Fibroblast of the aortic adventitia (primary cell): ENCODE data around the gene LIN28A. TPM values are rescaled to one million over a fixed set of nuclear protein-coding genes. Genes with fewer than 3 reads are reported as not detected.

Experiments used
- DNase-seq: peaks from one replicate; pipeline ENCODE4 v3.0.0-alpha.2; 2010; ENCODE audit warnings: low read depth
- H3K4me3 ChIP-seq: 2 replicates; pipeline ENCODE4 v1.5.1; 2011; ENCODE audit warnings: low read depth, mild to moderate bottlenecking, control low read depth, low read length, moderate library complexity
- CTCF ChIP-seq: IDR thresholded peaks from 2 replicates; pipeline ENCODE4 v1.5.1; 2011; ENCODE audit warnings: mild to moderate bottlenecking, low read length, control low read depth, inconsistent platforms; ENCODE audit not compliant: insufficient read depth
- total RNA-seq: library from RNA; depleted of rRNA; stranded (reverse); fragments of >200 nt; gene quantifications from 2 replicates; pipeline ENCODE4 v1.2.3, GENCODE V29; 2012; ENCODE audit warnings: low replicate concordance

The LIN28A gene
- total RNA-seq, 1 donor = not detected

GRCh38 chr1:26450908-26451307 is 40.3 kb downstream of the LIN28A start:
- DNase-seq = no peak
- no peak overlapping the region for H3K4me3 ChIP-seq
- TF ChIP-seq CTCF = no peak

DNA sequence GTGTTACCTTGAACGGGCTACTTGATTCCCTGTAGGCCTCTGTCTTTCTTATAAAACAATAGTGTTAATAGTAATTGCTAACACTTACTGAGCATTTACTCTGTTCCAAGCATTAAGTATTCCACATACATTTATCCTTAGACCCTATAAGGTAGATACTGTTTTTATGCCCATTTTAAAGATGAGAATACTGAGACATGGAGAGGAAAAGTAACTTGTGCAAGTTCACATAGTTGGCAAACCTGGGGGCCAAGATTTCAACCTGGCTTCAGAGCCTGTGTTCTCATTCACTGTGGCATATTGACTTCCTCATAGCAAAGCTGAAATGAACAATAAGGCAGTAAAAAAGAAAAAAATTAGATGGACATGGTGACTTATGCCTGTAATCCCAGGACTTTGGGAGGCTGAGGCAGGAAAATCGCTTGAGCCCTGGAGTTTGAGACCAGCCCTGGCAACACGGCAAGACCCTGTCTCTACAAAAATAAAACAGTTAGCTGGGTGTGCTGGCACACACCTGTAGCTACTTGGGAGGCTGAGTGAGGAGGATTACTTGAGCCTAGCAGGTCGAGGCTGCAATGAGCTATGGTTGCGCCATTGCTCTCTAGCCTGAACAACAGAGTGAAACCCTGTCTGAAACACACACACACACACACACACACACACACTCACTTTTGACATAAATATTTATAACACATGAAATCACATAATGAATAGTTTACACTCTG is 42.0 kb downstream of the LIN28A start:
- no peak overlapping the region for H3K4me3 ChIP-seq
- TF ChIP-seq CTCF = no peak
- DNase-seq = no peak

DNA sequence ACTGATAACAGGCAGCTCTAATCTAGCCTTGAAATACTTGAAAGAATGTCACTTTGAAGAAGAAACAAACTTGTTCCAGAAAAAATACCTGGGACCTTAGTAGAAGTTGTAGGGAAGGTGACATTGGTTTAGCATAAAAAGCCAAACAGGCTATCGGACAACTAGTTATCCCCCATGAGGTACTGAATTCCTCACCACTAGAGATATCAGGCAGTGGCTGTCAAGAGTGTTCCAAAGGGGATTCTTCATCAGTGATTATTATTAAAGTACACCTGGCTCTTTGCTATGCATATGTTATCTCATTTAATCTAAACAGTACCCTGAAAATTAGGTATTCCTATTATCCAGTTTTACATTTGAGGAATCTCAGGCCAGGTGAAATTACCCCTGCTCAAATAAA is 48.5 kb downstream of the LIN28A start:
- H3K4me3 ChIP-seq = no peak overlapping the region
- no peak for TF ChIP-seq CTCF
- no peak for DNase-seq

DNA sequence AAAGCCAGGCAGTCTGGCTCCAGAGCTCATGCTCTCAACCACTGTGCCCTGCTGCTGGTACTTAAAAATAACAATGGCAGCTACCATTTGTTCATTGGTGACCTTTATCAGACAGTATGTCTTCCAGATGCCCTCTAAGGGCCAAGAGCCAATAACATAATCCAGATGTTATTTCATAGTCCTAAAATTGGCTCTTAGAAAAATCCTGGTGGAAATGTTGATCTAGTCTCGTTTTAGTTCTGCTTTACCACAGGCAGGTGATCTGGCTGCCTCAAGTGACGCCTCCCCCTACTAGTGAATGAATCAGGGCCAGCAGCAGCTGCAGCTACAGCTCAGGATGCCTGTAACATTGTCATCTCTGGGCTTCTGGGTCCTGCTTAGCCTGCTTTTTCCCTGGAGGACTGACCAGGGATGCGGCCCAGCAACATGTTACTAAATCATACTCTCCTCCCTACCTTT is 49.0 kb downstream of the LIN28A start:
- no peak for DNase-seq
- no peak for TF ChIP-seq CTCF
- H3K4me3 ChIP-seq = no peak overlapping the region

DNA sequence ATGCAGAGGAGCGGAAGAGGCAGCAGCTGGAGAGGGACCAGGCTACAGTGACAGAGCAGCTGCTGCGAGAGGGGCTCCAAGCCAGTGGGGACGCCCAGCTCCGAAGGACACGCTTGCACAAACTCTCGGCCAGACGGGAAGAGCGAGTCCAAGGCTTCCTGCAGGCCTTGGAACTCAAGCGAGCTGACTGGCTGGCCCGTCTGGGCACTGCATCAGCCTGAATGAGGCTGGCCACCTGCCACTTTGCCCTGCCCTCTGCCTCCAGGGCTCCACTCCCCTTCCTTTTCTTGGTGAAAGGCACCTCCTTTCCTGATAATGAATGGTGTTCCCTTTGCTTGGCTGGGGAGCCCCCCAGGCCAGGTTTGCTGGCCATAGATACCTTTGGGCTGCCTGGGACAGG is 58.3 kb downstream of the LIN28A start:
- H3K4me3 ChIP-seq = no peak overlapping the region
- no peak for DNase-seq
- no peak for TF ChIP-seq CTCF

GRCh38 chr1:26469558-26469957 is 58.9 kb downstream of the LIN28A start:
- DNase-seq = no peak
- no peak overlapping the region for H3K4me3 ChIP-seq
- TF ChIP-seq CTCF = no peak
